ENCODE results near the gene KCNMA1. TPM values are rescaled to one million over a fixed set of nuclear protein-coding genes. Genes with fewer than 3 reads are reported as not detected.

Gene KCNMA1
- polyA plus RNA-seq, 1 experiment, result 21.4 TPM

GRCh38 chr10:77371848-77372799 lies 265.5 kb downstream of the KCNMA1 start:
- Histone ChIP-seq H3K4me3 (ENCODE audit: low read depth, low read length) (no peak overlapping the region), H3K36me3 (ENCODE audit: control insufficient read depth, insufficient read depth, low read length) (no peaks in the 10 kb centered on the region), H3K27me3 (ENCODE audit: control insufficient read depth, insufficient read depth, low read length) (no peaks in the 10 kb centered on the region)
- TF ChIP-seq CTCF (IDR thresholded peaks at IDR 0.05; ENCODE audit: insufficient read depth, low read depth, low read length), result no peak
- POLR2A ChIA-PET, result no interaction called here
- no peak for DNase-seq (ENCODE audit: low read depth)
- CTCF ChIA-PET, result interaction anchor here (1.4 kb wide), 1 partner anchor 198 kb away, joined by 3 read pairs; no protein-coding TSS in a partner anchor

- no peak for TF ChIP-seq CTCF (IDR thresholded peaks at IDR 0.05; ENCODE audit: insufficient read depth, low read depth, low read length)
- CTCF ChIA-PET, result interaction anchor here (1.4 to 2.9 kb wide), 2 partner anchors 9 to 197 kb away, joined by 3 to 9 read pairs; no protein-coding TSS in a partner anchor
- DNase-seq (ENCODE audit: low read depth), result no peak
- Histone ChIP-seq H3K27me3 (ENCODE audit: control insufficient read depth, insufficient read depth, low read length) (no peaks in the 10 kb centered on the region), H3K36me3 (ENCODE audit: control insufficient read depth, insufficient read depth, low read length) (no peaks in the 10 kb centered on the region), H3K4me3 (ENCODE audit: low read depth, low read length) (no peak overlapping the region)
- POLR2A ChIA-PET, result no interaction called here
Observed at GRCh38 chr10:77371421-77371820, 266.2 kb downstream of the KCNMA1 start.

- POLR2A ChIA-PET, result no interaction called here
- no peaks in the 10 kb centered on the region for H3K27me3 ChIP-seq (ENCODE audit: control insufficient read depth, insufficient read depth, low read length)
- H3K4me3 ChIP-seq (ENCODE audit: low read depth, low read length), result no peak overlapping the region
- DNase-seq (ENCODE audit: low read depth), result no peak
- TF ChIP-seq CTCF (IDR thresholded peaks at IDR 0.05; ENCODE audit: insufficient read depth, low read depth, low read length), result no peak
- CTCF ChIA-PET, result interaction anchor here (1.2 kb wide), 1 partner anchor 276 kb away, joined by 4 read pairs; no protein-coding TSS in a partner anchor
- no peaks in the 10 kb centered on the region for H3K36me3 ChIP-seq (ENCODE audit: control insufficient read depth, insufficient read depth, low read length)
Observed at GRCh38 chr10:77368006-77368405, 269.6 kb downstream of the KCNMA1 start.

- no peak for TF ChIP-seq CTCF (IDR thresholded peaks at IDR 0.05; ENCODE audit: insufficient read depth, low read depth, low read length)
- CTCF ChIA-PET, result no interaction called here
- Histone ChIP-seq H3K27me3 (ENCODE audit: control insufficient read depth, insufficient read depth, low read length) (no peaks in the 10 kb centered on the region), H3K36me3 (ENCODE audit: control insufficient read depth, insufficient read depth, low read length) (no peaks in the 10 kb centered on the region), H3K4me3 (ENCODE audit: low read depth, low read length) (no peak overlapping the region)
- no peak for DNase-seq (ENCODE audit: low read depth)
- POLR2A ChIA-PET, result no interaction called here
Observed at GRCh38 chr10:77363210-77363609, 274.4 kb downstream of the KCNMA1 start.

- POLR2A ChIA-PET, result interaction anchor here (0.5 kb wide), 1 partner anchor 329 kb away, joined by 5 read pairs; no protein-coding TSS in a partner anchor
- no peaks in the 10 kb centered on the region for H3K36me3 ChIP-seq (ENCODE audit: control insufficient read depth, insufficient read depth, low read length)
- DNase-seq (ENCODE audit: low read depth), result no peak
- H3K27me3 ChIP-seq (ENCODE audit: control insufficient read depth, insufficient read depth, low read length), result no peaks in the 10 kb centered on the region
- TF ChIP-seq CTCF (IDR thresholded peaks at IDR 0.05; ENCODE audit: insufficient read depth, low read depth, low read length), result no peak
- CTCF ChIA-PET, result interaction anchor here (0.8 to 1.2 kb wide), 4 partner anchors 25 to 274 kb away, joined by 3 read pairs; no protein-coding TSS in a partner anchor
- no peak overlapping the region for H3K4me3 ChIP-seq (ENCODE audit: low read depth, low read length)
Observed at GRCh38 chr10:77361831-77362230, 275.8 kb downstream of the KCNMA1 start.
